H1 (cell line): ENCODE data around the gene HJURP. TPM values are rescaled to one million over a fixed set of nuclear protein-coding genes. Genes with fewer than 3 reads are reported as not detected.

ENCODE experiments used
- ASH2L ChIP-seq: fragments of 200-600, 300-600 bp; sonication (generic); IDR thresholded peaks from one replicate; pipeline ENCODE4 v1.7.1; 2017; ENCODE audit warnings: low read length
- CBX8 ChIP-seq: fragments of 300-800, 300-1000 bp; sonication (generic); IDR thresholded peaks from 2 replicates; pipeline ENCODE4 v1.7.1; 2016; ENCODE audit warnings: low read depth, low read length, borderline replicate concordance
- CHD1 ChIP-seq: IDR thresholded peaks from 2 replicates; pipeline ENCODE4 v1.6.1; 2012; ENCODE audit warnings: low read depth, low read length, improper control_type of control experiment
- EGR1 ChIP-seq: IDR thresholded peaks from 2 replicates; pipeline ENCODE4 v1.6.1; 2011; ENCODE audit warnings: low read depth, low read length, borderline replicate concordance
- EP300 ChIP-seq, 2 experiments: IDR thresholded peaks; 1 replicate in 1 of 2; 2 replicates in 1 of 2; pipeline ENCODE4 v1.6.1; 2011 to 2012; ENCODE audit warnings: low read depth in 2 of 2, low read length in 2 of 2, mild to moderate bottlenecking in 2 of 2, borderline replicate concordance in 1 of 2, inconsistent platforms in 1 of 2, moderate library complexity in 1 of 2
- HDAC2 ChIP-seq, 2 experiments: fragments of 300-600 bp in 1 of 2; sonication (generic) in 1 of 2; IDR thresholded peaks; 2 replicates each; pipeline ENCODE4 v1.6.1; 2011 to 2012; ENCODE audit warnings: low read depth in 2 of 2, low read length in 2 of 2, mild to moderate bottlenecking in 2 of 2, moderate library complexity in 2 of 2, borderline replicate concordance in 1 of 2, inconsistent platforms in 1 of 2
- HDAC6 ChIP-seq: IDR thresholded peaks from one replicate; pipeline ENCODE4 v1.7.1; 2012; ENCODE audit warnings: low read depth, mild to moderate bottlenecking, inconsistent platforms, low read length, moderate library complexity
- KDM4A ChIP-seq: IDR thresholded peaks from one replicate; pipeline ENCODE4 v1.7.1; 2012; ENCODE audit warnings: low read depth, mild to moderate bottlenecking, moderate library complexity, low read length, inconsistent platforms; ENCODE audit not compliant: severe bottlenecking
- PHF8 ChIP-seq: fragments of 200-600 bp; sonication (generic); conservative IDR thresholded peaks from 2 replicates; pipeline ENCODE4 v1.7.1; 2012; ENCODE audit warnings: low read depth, mild to moderate bottlenecking, inconsistent platforms, low read length, moderate library complexity
- RNF2 ChIP-seq: fragments of 200-900, 300-1000 bp; sonication (generic); IDR thresholded peaks from 2 replicates; pipeline ENCODE4 v1.7.1; 2016; ENCODE audit warnings: borderline replicate concordance, low read depth, mild to moderate bottlenecking, antibody characterized with exemption, low read length; ENCODE audit not compliant: poor library complexity, severe bottlenecking; ENCODE audit errors: missing control alignments
- polyA plus RNA-seq, 7 experiments: library from polyadenylated mRNA; depleted of rRNA in 3 of 7; stranded (reverse) in 5 of 7; unstranded in 2 of 7; fragments of >200 nt in 5 of 7; fragments of 200-250 nt in 2 of 7; gene quantifications; 1 replicate in 5 of 7; 2 replicates in 1 of 7; 4 replicates in 1 of 7; pipeline versions ENCODE4 v1.2.1 to v1.2.3, GENCODE V29; 2011 to 2013; ENCODE audit warnings: missing spikeins in 2 of 7, mixed read lengths in 2 of 7
- total RNA-seq: library from RNA; stranded (reverse); fragmentation: NEBNext Ultra II Directional; extraction: Animal tissue kit (Norgen Biotek cat#: 25700); gene quantifications from 2 replicates; pipeline ENCODE4 v1.2.1, GENCODE V29; 2021
- TF ChIP-seq, protein P1 (sequence below): fragments of 300-600 bp; sonication (generic); IDR thresholded peaks from 2 replicates; pipeline ENCODE4 v1.7.1; 2012; ENCODE audit warnings: low read length, moderate library complexity, mild to moderate bottlenecking, inconsistent platforms; ENCODE audit not compliant: insufficient replicate concordance

HJURP gene
- total and polyA plus RNA-seq, 2 of the 8 experiments (the other 6 are each of a cell fraction or from before 2014, with no cell fraction given): 49.3 to 60.5 TPM

GRCh38 chr2:233815861-233816260 is 38.5 kb downstream of the HJURP start (continued):
- TF ChIP-seq, protein P1, sequence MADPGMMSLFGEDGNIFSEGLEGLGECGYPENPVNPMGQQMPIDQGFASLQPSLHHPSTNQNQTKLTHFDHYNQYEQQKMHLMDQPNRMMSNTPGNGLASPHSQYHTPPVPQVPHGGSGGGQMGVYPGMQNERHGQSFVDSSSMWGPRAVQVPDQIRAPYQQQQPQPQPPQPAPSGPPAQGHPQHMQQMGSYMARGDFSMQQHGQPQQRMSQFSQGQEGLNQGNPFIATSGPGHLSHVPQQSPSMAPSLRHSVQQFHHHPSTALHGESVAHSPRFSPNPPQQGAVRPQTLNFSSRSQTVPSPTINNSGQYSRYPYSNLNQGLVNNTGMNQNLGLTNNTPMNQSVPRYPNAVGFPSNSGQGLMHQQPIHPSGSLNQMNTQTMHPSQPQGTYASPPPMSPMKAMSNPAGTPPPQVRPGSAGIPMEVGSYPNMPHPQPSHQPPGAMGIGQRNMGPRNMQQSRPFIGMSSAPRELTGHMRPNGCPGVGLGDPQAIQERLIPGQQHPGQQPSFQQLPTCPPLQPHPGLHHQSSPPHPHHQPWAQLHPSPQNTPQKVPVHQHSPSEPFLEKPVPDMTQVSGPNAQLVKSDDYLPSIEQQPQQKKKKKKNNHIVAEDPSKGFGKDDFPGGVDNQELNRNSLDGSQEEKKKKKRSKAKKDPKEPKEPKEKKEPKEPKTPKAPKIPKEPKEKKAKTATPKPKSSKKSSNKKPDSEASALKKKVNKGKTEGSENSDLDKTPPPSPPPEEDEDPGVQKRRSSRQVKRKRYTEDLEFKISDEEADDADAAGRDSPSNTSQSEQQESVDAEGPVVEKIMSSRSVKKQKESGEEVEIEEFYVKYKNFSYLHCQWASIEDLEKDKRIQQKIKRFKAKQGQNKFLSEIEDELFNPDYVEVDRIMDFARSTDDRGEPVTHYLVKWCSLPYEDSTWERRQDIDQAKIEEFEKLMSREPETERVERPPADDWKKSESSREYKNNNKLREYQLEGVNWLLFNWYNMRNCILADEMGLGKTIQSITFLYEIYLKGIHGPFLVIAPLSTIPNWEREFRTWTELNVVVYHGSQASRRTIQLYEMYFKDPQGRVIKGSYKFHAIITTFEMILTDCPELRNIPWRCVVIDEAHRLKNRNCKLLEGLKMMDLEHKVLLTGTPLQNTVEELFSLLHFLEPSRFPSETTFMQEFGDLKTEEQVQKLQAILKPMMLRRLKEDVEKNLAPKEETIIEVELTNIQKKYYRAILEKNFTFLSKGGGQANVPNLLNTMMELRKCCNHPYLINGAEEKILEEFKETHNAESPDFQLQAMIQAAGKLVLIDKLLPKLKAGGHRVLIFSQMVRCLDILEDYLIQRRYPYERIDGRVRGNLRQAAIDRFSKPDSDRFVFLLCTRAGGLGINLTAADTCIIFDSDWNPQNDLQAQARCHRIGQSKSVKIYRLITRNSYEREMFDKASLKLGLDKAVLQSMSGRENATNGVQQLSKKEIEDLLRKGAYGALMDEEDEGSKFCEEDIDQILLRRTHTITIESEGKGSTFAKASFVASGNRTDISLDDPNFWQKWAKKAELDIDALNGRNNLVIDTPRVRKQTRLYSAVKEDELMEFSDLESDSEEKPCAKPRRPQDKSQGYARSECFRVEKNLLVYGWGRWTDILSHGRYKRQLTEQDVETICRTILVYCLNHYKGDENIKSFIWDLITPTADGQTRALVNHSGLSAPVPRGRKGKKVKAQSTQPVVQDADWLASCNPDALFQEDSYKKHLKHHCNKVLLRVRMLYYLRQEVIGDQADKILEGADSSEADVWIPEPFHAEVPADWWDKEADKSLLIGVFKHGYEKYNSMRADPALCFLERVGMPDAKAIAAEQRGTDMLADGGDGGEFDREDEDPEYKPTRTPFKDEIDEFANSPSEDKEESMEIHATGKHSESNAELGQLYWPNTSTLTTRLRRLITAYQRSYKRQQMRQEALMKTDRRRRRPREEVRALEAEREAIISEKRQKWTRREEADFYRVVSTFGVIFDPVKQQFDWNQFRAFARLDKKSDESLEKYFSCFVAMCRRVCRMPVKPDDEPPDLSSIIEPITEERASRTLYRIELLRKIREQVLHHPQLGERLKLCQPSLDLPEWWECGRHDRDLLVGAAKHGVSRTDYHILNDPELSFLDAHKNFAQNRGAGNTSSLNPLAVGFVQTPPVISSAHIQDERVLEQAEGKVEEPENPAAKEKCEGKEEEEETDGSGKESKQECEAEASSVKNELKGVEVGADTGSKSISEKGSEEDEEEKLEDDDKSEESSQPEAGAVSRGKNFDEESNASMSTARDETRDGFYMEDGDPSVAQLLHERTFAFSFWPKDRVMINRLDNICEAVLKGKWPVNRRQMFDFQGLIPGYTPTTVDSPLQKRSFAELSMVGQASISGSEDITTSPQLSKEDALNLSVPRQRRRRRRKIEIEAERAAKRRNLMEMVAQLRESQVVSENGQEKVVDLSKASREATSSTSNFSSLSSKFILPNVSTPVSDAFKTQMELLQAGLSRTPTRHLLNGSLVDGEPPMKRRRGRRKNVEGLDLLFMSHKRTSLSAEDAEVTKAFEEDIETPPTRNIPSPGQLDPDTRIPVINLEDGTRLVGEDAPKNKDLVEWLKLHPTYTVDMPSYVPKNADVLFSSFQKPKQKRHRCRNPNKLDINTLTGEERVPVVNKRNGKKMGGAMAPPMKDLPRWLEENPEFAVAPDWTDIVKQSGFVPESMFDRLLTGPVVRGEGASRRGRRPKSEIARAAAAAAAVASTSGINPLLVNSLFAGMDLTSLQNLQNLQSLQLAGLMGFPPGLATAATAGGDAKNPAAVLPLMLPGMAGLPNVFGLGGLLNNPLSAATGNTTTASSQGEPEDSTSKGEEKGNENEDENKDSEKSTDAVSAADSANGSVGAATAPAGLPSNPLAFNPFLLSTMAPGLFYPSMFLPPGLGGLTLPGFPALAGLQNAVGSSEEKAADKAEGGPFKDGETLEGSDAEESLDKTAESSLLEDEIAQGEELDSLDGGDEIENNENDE: no peak
- TF ChIP-seq HDAC6 (no peak), PHF8 (no peak), HDAC2 (IDR thresholded peaks at IDR 0.05; ENCODE audit: borderline replicate concordance in 1 of 2, low read depth in 2 of 2, low read length in 2 of 2) (no peak), RNF2 (no peak), KDM4A (no peak), CHD1 (no peak), EP300 (IDR thresholded peaks at IDR 0.05; ENCODE audit: borderline replicate concordance in 1 of 2, low read depth in 2 of 2, low read length in 2 of 2) (no peak), CBX8 (no peak), EGR1 (no peak), ASH2L (no peak)
